ENCODE results near the gene PGM5.

PGM5 gene

GRCh38 chr9:68538200-68538599 is 181.8 kb downstream of the PGM5 start:
- no peak for DNase-seq (ENCODE audit: low read depth)

DNA sequence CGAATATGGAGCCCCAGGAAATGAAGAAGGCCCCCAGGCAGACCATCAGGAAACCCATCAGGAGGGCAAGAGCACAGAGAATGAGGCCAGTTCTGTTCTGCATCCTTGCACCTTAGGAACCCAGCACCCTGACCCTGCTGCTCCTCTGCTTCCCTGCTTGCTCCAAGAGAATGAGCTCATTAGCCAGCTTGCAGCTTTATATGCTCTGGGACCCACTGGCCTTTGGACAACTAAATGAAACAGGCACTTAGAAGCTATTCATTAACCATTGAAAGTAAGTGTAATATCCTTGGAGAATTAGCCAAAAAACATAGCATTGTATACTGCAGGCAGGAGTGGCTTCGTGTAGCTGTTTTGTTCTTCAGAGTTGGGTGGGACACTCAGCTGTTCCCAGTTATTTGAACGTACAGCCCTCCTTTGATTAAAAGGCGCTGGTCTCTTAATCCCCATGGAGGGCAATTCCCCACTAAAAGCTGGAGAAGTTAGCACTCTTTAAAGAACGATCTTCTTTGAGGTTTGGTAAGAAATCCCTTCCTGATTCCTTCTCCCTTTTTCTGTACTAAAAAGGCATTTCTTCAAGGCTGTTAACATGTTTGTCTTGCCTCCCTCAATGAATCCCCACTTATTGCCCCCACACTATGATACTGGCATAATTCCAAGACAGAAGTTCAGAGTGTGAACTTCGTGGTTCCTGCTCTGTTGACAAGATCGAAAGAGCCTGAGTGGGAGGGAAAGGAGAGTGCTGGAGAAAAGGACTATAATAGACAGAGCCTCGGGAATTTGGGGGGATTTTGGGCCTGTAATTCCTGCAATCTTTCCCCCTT is 184.5 kb downstream of the PGM5 start, which contains the start of gene TMEM252:
Gene TMEM252 (minus strand): TSS at position 172 of the 824 bp plus-strand sequence. CDS start 69 bp downstream, at position 103.
- no peak for DNase-seq (ENCODE audit: low read depth)

DNA sequence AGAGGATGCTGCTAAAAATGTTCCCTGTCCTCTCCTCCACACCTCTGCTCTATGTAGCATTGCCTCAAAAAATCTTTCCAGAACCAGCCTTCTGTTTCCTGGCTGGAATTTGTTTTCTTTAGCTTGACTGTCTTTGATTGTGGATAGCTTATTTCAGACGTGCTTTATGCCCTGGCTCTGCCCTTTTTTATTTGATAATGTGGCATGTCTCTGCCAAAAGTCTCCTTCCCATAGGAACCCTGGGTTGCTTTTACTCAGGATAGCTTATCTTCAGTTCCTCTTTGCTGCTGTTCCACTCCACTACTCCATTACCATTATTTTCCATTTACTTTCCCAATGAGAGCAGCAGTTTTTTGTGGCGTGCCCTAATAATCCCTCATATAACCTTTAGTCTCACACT is 185.2 kb downstream of the PGM5 start:
- DNase-seq (ENCODE audit: low read depth) = no peak

DNA sequence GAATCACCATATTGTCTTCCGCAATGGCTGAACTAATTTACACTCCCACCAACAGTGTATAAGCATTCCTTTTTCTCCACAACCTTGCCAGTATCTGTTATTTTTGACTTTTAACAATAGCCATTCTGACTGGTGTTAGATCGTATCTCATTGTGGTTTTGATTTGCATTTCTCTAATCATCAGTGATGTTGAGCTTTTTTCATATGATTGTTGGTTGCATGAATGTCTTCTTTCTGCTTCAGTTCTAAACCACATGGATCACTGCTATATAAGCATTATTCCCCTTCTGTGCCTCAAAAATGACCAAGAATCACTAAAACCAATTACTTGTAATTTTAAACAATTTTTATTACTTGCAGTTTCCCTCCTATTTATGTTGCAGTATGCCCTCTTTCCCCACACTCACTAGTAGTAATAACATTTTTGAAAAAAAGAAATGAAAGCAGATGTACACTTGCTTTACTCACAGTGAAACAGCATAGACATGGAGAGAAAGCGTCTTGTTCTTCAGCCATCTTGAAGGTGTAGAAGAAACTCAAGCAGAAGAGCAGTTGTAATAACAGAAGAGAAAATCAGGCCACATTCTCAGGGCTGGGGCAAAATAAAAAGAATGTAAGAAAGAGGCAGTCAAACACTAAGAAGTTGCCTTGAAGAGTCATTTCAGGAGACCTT is 188.8 kb downstream of the PGM5 start:
- DNase-seq (ENCODE audit: low read depth) = no peak

DNA sequence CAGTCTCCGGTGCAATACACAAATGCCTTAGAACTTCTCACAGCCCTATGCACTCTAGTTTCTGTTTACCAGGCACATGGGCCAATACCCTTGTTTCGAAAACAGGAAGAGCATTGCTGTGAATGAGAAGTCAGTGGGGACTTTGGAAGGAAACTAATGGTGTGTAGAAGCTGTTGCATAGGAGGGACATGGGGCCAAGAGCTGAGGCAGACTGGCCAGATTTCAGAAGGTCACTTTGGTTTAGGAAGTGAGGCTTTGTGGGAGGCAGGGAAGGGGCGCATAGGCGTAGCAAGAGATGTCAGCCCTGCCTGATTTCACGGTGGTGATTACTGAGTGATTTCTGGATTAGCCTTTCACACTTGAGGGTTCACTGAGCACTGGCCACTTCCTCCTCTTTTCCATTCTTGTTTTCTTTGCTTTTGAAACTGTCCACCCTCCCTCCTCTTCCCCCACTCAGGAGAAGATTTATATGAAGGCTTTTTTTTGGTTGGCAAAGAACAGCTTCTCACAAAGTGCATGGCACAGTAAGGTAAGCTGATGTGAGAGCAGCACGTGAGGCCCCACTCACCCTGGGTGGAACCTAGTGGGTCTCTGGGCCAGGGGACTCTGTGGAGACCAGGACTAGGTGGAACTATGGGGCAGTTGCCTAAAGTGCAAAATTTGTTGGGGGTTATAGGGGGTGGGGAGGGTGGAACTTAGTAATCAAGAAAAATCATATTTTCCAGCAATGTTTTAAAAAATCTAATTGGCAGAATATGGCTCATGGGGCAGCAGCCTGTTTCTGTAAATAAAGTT is 190.4 kb downstream of the PGM5 start:
- DNase-seq (ENCODE audit: low read depth) = no peak

- no peak for DNase-seq (ENCODE audit: low read depth)
Observed at GRCh38 chr9:68547417-68547816, 191.0 kb downstream of the PGM5 start.

DNA sequence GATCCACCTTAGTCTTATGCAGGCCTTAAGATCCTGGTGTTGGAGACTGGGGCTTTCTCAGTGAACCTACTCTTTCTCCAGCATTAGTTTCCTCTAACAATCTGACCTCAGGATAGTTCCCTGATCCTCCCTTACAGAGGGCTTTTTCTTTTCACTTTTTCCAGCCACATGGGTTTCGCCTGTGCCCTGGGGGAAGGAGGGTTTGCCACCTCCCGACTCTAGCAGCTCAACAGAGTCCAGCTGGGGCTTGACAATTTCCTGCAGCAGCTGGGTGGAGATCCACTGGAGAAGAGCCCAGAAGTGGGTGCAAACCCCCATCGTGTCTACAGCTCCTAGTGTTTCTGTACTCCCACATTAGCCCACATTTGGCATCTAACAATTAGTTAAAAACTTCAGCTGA is 191.8 kb downstream of the PGM5 start:
- DNase-seq (ENCODE audit: low read depth) = no peak

- DNase-seq (ENCODE audit: low read depth) = no peak
Observed at GRCh38 chr9:68551191-68551590, 194.8 kb downstream of the PGM5 start.

DNA sequence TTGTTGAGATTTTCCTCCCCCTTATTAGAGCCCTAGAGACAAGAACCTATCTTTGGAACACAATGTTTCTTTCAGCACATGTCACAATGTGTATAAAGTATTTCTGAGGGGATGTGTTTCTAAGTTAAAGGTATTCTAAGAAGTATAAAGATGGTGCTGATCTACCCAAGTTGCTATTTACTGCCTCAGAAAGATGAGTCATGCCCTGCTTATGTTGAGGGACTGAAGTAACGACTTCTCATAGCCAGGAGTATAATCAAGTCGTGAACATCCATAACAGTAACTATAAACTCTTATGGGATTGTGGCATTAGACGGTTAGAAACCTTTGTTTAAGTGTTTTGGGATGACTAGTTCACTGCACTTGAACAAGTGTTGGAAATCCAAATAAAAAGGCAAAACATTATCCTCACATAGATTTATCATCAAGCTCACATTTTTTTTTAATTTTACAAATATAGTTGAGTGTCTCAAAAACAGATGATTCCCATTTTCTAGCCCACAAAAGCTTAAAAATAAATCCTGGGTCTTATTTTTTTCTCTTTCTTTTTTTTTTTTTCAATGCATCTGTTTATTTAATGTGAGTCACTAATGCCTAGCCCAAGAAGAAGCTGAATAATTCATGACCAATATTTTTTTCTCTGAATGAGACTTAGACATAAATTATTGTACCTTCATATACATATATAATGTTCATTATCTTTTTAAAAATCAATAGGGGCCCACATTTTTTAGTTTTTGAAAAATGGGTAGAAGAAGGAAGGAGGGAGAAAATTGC is 196.5 kb downstream of the PGM5 start:
- no peak for DNase-seq (ENCODE audit: low read depth)

DNA sequence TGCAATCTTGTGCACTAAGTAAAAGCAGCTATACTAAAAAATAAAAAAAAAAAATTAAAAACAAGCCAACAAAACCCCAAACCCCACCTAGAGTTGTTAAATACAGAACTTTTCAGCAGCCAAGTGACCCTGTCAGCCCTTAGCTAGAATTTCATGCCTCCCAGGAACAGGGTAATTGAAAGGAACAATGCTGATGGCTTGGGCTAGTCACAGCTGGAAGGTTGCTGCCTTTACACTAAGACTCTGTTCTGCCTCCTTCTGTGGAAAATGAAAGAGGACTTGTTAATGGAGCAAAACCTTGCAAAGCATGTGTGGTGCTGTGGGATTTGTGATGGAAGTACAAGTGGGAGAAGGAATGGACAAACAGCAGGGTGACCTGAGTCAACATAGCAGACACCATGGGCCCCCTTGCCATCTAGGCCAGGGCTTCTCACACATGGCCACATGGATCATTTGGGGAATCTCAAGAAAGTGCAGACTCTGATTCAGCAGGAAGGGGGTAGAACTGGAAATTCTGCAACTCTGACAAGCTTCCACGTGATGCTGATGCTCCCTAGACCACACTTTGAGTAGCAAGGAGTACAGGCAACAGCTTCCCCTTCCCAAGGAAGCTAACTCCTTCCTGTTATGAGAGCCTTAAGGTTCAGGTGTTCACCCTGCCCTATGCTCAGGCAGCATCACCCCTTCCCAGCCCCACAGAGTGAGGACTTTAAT is 199.2 kb downstream of the PGM5 start:
- no peak for DNase-seq (ENCODE audit: low read depth)

DNA sequence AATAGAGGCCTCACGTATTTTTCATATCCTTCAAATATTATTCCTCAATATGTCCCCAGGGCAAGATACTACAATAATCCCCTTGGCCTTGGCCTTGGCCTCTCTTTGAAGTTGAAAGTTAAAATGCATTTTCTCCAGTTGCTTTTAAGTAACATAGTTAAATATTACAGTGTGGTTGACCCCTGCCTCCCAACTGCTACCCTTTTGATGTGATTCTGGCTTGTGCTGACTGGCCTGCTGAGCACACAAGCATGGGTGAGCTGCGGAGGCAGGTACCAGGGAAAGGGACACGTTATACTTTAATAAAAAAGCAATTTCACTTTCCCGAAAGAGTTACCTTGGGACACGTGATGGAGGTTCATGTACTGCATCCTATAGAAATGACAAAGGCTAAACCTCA is 202.1 kb downstream of the PGM5 start:
- DNase-seq (ENCODE audit: low read depth) = no peak

- DNase-seq (ENCODE audit: low read depth) = no peak
Observed at GRCh38 chr9:68560071-68560844, 203.8 kb downstream of the PGM5 start.

- DNase-seq (ENCODE audit: low read depth) = no peak
Observed at GRCh38 chr9:68562461-68562860, 206.1 kb downstream of the PGM5 start.

DNA sequence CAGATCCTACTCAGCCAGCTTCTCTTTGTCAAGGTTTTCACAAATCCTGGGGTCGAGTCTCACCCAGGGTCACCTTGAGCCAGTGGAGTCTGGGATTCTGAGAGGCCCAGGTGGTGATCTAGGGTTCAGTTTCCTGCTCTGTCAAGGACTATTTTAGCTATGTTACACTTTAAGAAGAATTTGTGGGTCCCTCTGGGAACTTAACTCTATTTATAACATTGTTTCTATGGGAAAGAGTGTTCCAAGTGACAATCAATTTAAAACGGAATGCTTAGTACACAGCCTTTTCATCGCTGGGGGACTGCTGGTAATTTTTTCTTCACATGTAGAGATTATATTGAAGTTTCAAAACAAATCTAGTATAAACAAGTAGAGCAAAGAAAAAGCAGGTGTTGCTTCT is 211.2 kb downstream of the PGM5 start:
- no peak for DNase-seq (ENCODE audit: low read depth)

GRCh38 chr9:68574150-68574549 is 217.7 kb downstream of the PGM5 start:
- DNase-seq (ENCODE audit: low read depth) = no peak

DNA sequence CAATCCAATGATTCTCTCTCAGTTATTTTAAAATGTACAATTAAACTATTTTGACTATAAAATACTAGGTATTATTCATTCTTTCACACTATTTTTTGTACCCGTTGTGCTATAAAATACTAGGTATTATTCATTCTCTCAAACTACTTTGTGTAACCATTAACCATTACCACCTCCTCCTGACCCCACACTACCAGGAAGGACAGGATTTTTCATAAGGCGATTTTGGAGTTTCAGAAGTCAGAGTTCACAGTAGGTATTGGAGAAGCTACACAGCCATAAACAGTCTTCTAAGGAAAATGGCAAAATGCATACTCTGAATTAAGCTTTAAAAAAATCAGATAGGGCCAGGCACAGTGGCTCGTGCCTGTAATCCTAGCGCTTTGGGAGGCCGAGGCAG is 219.4 kb downstream of the PGM5 start:
- DNase-seq (ENCODE audit: low read depth) = no peak

DNA sequence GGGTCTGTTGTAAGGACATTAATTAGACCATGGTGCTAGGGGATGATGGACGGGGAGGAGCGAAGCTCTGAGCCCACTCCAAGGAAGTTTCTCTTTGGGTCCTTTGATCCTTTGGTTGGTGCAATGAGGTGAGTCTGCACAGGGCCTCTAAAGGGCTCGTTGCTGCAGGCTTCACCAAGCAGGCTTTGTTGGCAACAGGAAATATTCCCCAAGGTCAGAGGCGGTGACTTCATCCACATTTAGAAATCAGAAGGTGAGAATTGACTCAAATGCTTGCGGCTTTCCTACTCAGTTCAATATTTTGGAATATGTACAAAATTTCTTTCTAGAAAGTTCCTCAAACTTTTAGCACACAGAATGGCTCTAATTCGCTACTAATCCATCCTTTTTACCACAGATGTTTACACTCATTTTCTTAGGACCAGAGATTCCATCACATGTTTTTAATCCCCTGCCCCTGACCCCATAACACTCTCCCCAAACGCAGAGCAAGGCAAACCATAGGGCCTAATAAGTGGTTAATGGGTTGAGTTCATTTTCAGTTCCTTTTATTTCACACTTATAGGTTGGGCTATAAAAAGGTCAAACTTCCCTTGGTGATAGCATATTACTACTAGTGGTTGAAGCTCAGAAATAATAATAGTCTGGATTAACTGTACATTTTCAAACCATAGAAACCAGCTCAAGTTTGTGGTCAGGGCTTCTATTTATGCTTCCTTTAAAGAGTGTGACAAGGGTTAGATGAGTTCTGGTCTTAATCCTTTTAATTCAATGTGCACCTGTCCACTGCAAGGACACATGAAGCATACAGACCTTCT is 221.6 kb downstream of the PGM5 start:
- no peak for DNase-seq (ENCODE audit: low read depth)

All from stimulated activated CD8-positive, alpha-beta memory T cell treated with anti-CD3 and anti-CD28 coated beads, Interleukin-12 subunit alpha, Interleukin-12 subunit beta, amount 100 ng/mL, for 1 hour (primary cell).